Fibroblast of skin of scalp (primary cell): ENCODE results near the gene PXYLP1.
"Not testable (repeated sequence)": the region's sequence is repeated elsewhere in the genome, so short reads cannot be mapped to it uniquely, and the experiment has no call there.

Source experiments
- DNase-seq: peaks from one replicate; pipeline ENCODE4 v3.0.0-alpha.2; 2013

The PXYLP1 gene

GRCh38 chr3:141302364-141303141, 70.9 kb downstream of the PXYLP1 start:
- peak; percentile 44 for DNase-seq

DNA sequence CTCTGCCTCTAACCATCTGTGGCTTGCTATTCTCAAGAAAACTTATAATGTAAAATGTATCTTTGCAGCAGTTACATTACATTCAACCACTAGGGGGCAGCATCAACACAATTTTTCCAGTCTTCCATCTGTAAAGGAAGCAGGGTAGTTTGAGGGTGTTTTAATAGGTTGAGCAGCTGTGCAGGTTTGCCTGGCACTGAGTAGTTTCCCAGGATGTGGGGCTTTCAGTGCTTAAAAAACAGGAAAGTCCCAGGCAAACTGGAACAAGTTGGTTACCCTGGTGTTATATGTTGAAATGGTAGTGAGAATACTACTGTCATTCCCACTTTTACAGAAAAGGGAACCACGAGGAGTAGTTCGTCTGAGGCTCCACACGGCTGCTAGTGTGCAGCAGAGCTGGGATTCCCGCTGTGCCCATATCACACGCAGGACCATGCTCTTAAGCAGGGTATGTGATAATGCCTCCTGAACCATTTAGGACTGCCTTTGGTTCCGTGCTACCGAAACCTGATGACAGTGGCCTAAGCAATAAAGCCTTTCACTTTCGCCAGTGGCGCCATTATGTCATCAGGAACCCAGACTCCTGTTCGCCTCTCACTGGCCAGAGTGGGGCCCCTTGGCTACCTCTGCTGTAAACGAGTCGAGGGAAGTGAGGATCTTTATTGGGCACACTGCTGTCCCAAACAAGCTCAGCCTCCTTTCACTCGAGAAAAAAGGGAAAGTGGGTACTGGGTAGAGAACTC, 72.0 kb downstream of the PXYLP1 start:
- DNase-seq, result peak; percentile 81

DNA sequence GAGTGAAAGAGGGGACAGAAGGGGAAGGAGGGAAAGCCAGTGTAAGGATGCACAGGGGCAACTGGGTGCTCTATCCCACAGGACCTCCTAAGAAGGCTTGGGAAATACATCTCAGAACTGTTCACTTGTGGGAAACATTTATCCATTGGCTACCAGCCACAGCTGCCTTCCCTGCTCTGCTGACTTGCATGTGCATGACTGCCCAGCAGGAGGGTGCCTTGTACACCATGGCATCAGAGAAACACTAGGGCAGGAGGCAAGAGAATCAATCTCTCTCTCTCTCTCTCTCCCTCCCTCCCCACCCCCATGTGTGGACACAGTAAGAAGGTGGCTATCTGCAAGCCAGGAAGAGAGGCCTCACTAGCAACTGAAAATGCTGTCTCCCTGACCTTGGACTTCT, 73.8 kb downstream of the PXYLP1 start:
- peak; percentile 76 for DNase-seq

DNA sequence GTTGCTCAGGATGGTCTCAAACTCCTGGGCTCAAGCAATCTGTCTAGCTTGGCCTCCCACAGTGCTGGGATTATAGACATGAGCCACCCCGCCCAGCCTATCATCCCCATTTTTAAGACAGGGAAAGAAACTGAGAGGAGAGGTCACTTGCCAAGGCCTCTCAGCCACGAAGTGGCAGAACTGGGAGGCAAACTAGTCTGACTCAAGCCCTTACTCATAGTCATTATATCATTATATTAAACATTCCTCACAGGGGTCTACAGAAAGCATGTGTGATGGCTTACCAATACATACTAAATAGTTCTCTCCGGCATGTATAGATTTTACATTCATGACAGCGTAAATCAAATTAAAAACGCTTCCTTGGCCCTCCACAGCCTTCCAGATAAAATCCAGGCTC, 74.7 kb downstream of the PXYLP1 start:
- DNase-seq, result no peak

GRCh38 chr3:141306922-141307321, 75.3 kb downstream of the PXYLP1 start:
- no peak for DNase-seq

DNA sequence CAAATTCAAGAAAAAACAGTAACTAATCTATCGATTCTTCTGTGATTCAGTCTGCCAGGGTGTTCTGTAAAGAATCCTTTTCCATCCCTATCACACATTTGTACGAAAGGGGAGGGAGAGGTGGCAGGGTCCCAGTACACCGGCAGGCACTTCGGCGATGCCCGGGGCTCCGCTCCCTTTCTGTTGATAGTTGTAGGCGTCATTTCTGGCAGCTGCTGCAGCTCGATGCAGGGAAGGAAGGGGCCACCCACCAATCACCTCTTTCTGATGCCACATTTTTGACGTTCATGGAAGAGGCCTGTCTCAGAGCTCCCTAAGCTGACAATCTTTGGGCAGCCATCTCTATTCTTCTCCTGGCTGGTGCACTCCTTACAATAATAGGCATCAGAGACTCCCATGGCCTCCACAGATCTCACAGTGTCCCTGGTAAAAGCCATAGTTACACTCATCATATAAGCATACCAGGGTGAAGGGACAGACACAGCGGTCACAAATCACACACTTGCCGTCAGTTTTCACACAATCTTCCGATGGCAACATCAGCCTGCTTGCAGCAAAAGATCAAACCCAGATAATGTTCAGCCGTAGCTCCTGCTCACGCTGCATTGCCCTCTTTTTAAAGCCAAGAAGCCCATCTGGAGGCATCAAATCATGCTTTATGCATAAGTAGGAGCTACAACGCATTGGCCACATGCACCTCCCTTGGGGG, 75.9 kb downstream of the PXYLP1 start:
- no peak for DNase-seq

DNA sequence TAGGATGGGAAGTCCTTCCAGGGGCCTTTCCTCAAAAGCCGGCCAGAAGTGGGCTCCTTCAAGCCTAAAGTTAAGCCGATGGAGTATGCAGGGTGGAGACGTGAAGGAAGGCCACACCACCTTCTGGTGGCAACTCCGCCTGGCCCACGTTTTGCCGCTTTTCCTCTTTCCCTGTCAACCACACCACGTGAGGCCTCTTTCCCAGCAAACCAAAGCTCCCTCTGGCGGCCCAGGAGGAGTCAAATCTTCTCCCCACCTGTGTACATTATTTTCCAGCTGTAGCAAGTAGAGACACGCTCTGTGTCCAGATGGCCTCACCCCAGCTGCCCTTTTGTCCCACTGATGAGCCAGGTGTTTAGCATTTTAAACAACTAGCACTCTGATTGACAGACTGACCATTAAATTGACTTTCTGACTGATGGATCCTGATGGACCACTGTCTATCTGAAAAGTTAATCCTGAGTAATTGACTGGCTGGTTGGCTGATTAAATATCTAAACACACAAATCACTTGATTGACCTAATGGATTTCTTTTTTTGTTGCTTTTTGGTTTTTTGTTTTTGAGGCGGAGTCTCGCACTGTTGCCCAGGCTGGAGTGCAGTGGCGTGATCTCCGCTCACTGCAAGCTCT, 77.1 kb downstream of the PXYLP1 start:
- peak; percentile 59 for DNase-seq

GRCh38 chr3:141311170-141311495, 79.5 kb downstream of the PXYLP1 start:
- no peak for DNase-seq

- peak; percentile 98 for DNase-seq
Observed at GRCh38 chr3:141311496-141312353, 80.1 kb downstream of the PXYLP1 start.

DNA sequence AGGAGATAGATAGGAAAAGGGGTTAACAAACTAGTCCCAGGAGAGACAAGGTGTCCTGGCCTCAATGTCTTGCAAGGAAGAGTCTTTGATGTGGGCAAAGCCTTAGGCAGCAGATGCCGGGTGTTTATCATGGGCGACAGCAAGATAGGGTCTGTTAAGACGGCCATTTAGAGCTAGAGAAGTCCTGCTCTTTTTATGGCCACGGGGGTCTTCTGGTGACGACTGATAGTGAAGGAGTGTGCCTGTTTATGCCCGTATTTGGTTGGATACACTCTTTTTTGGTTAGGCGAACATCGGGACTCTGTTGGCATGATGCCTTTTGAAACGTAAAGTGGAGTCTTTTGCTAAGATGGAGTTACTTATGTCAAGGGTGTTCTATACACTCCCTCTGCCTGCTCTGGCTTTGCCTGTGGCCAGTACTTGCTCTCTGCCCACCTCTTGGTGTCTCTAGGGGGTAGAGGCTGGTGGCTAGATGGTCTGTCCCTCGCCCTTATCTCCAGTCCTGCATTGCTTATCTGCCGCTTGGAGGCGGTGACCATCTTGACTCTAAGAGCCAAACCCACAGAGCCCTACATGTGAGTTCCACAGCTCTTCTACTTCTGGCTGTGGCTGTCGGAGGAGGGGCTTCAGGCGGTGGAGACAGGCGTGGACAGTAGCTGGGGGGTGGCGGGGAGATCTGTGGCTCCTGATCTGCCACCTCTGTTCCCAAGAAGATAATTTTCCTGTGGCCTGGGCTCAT, 80.9 kb downstream of the PXYLP1 start:
- no peak for DNase-seq

- DNase-seq, result no peak
Observed at GRCh38 chr3:141313093-141313683, 81.6 kb downstream of the PXYLP1 start.

- not testable (repeated sequence) for DNase-seq
Observed at GRCh38 chr3:141314415-141314814, 82.8 kb downstream of the PXYLP1 start.

DNA sequence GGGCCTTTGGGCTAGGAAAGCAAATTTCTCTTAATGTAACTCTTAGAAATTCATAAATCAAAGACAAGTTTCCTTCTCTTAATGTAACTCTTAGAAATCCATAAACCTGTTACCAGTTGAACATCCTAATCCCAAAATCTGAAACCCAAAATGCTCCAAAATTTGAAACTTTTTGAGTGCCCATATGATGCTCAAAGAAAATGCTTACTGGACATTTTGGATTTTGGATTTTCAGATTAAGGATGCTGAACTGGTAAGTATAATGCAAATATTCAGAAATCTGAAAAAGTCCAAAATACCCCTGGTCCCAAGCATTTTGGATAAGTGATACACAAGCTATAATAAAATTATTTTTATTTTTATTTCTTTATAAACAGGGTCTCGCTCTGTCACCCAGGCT, 85.2 kb downstream of the PXYLP1 start:
- no peak for DNase-seq

DNA sequence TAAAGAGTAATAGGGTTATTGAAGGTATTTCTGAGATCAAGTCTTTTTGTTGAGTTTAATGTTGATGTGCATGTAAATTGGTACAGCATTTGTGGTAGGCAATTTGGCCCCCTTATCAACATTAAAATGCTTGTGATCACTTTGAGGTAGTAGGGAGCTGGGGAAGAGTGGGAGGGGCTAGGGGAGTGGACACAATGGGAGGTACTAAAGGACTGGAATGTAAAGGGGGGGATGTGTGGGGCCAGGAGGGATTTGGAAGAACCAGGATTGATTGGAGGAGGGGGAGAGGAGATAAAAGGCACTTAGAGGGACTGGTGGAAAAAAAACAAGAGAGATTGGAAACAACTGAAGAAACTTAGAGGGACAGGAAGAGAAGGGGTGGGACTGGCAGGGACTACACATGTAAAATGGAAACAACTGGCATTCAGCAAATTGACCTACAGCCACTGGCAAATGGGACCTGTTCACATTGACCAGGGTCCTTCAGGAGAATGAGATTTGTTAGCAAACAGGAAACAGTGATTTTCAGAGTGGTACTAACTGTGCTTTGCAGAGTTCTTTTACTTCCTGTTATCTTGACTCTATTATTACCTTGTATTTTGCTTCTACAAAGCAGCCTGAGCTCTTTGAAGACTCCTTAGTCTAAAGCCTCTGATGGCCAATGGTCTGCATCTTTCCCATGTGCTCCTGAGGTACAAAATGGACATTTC, 88.9 kb downstream of the PXYLP1 start:
- no peak for DNase-seq

GRCh38 chr3:141321109-141321497, 89.5 kb downstream of the PXYLP1 start:
- peak; percentile 50 for DNase-seq

DNA sequence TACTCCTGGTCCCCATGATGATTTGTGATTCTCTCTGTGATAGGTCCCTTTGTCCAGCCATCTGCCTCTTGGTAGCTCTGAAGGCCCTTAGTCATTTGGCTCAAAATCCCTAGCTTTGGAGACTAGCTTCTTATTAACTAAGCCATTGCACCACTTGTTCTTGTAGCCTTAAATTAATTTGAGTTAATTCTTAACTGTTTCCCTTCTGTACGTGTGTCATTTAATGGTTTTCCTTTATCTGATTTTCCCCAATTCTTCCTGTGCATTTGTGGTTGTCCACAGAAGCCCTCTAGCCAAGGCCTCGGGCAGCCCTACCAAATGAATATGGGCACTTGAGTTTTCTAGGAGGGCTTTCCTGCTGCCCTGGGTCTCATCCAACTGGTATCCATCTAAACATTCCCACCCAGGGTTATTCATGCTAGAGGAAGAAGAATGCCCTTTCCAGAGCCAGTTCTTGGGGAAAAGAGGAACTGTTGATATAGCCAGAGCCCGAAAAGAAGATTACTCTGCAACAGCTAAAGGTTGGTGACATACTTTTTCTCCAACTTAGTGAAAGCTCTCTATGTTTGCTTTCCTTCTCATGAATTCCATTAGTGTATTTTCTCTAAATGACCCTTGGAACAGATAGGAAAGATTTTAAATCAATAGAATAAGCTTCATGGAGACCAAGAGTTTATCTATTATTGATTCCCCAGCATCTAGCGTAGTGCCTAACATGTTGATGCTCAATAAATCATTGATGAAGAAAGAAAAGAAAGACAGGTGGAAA, 92.5 kb downstream of the PXYLP1 start:
- no peak for DNase-seq

- no peak for DNase-seq
Observed at GRCh38 chr3:141326123-141326522, 94.5 kb downstream of the PXYLP1 start.

GRCh38 chr3:141326626-141327025, 95.0 kb downstream of the PXYLP1 start:
- no peak for DNase-seq
